Measurements from ENCODE around the gene SLC22A3. TPM values are rescaled to one million over a fixed set of nuclear protein-coding genes. Genes with fewer than 3 reads are reported as not detected.

Gene SLC22A3
- total RNA-seq, 1 experiment from 2014 or later, result 4.1 TPM

DNA sequence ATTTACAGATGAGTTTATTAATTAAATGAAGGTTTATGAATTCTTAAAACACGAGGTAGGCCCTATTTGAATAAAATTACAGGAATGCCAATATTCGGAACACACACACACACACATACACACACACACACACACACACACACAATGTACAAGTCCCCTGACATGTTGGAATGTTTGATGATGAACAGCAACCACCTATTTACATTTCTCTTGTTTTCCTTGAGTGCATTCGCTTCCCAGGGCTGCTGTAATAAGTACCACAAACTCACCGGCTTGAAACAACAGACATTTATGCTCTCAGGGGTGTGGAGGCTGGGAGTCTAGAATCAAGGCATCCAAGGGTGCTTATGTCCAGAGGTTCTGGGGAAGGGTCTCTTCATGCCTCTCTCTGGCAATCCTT, 90.3 kb downstream of the SLC22A3 start (continued):
- TF ChIP-seq, protein P1, sequence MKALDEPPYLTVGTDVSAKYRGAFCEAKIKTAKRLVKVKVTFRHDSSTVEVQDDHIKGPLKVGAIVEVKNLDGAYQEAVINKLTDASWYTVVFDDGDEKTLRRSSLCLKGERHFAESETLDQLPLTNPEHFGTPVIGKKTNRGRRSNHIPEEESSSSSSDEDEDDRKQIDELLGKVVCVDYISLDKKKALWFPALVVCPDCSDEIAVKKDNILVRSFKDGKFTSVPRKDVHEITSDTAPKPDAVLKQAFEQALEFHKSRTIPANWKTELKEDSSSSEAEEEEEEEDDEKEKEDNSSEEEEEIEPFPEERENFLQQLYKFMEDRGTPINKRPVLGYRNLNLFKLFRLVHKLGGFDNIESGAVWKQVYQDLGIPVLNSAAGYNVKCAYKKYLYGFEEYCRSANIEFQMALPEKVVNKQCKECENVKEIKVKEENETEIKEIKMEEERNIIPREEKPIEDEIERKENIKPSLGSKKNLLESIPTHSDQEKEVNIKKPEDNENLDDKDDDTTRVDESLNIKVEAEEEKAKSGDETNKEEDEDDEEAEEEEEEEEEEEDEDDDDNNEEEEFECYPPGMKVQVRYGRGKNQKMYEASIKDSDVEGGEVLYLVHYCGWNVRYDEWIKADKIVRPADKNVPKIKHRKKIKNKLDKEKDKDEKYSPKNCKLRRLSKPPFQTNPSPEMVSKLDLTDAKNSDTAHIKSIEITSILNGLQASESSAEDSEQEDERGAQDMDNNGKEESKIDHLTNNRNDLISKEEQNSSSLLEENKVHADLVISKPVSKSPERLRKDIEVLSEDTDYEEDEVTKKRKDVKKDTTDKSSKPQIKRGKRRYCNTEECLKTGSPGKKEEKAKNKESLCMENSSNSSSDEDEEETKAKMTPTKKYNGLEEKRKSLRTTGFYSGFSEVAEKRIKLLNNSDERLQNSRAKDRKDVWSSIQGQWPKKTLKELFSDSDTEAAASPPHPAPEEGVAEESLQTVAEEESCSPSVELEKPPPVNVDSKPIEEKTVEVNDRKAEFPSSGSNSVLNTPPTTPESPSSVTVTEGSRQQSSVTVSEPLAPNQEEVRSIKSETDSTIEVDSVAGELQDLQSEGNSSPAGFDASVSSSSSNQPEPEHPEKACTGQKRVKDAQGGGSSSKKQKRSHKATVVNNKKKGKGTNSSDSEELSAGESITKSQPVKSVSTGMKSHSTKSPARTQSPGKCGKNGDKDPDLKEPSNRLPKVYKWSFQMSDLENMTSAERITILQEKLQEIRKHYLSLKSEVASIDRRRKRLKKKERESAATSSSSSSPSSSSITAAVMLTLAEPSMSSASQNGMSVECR (CRISPR knock-in tag; IDR thresholded peaks at IDR 0.05; ENCODE audit: borderline replicate concordance), result no peak
- TF ChIP-seq GTF2I (CRISPR knock-in tag; conservative IDR thresholded peaks at IDR 0.05) (no peak), RELA (CRISPR knock-in tag; IDR thresholded peaks at IDR 0.05; ENCODE audit: borderline replicate concordance) (no peak), ZNF416 (CRISPR knock-in tag; IDR thresholded peaks at IDR 0.05) (no peak), ATF1 (CRISPR knock-in tag; IDR thresholded peaks at IDR 0.05) (no peak)
- TF ChIP-seq, protein P2, sequence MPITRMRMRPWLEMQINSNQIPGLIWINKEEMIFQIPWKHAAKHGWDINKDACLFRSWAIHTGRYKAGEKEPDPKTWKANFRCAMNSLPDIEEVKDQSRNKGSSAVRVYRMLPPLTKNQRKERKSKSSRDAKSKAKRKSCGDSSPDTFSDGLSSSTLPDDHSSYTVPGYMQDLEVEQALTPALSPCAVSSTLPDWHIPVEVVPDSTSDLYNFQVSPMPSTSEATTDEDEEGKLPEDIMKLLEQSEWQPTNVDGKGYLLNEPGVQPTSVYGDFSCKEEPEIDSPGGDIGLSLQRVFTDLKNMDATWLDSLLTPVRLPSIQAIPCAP (CRISPR knock-in tag; IDR thresholded peaks at IDR 0.05), result no peak
- TF ChIP-seq, protein P3, sequence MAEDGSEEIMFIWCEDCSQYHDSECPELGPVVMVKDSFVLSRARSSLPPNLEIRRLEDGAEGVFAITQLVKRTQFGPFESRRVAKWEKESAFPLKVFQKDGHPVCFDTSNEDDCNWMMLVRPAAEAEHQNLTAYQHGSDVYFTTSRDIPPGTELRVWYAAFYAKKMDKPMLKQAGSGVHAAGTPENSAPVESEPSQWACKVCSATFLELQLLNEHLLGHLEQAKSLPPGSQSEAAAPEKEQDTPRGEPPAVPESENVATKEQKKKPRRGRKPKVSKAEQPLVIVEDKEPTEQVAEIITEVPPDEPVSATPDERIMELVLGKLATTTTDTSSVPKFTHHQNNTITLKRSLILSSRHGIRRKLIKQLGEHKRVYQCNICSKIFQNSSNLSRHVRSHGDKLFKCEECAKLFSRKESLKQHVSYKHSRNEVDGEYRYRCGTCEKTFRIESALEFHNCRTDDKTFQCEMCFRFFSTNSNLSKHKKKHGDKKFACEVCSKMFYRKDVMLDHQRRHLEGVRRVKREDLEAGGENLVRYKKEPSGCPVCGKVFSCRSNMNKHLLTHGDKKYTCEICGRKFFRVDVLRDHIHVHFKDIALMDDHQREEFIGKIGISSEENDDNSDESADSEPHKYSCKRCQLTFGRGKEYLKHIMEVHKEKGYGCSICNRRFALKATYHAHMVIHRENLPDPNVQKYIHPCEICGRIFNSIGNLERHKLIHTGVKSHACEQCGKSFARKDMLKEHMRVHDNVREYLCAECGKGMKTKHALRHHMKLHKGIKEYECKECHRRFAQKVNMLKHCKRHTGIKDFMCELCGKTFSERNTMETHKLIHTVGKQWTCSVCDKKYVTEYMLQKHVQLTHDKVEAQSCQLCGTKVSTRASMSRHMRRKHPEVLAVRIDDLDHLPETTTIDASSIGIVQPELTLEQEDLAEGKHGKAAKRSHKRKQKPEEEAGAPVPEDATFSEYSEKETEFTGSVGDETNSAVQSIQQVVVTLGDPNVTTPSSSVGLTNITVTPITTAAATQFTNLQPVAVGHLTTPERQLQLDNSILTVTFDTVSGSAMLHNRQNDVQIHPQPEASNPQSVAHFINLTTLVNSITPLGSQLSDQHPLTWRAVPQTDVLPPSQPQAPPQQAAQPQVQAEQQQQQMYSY (CRISPR knock-in tag; IDR thresholded peaks at IDR 0.05), result no peak

DNA sequence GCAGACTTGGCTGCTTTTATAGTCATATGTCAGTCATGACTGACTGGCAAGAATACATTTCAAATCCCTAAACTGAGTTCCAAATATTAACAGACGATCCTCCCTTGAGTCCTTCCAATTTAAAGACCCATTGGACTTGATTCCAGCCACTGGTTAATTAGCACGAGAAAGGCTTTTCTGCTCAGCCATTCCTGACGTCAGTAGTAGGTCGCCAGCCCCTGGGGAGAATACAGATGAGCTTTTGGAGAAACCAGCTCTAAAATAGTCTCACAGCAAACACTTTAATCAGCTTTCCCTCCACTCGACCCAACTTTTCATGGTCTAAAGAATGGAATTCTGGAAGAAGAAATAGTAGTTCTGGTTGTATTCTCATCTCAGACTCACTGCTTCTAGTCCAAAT, 91.6 kb downstream of the SLC22A3 start:
- Mint-ChIP-seq H3K4me3 (no peak overlapping the region), H3K27me3 (ENCODE audit: low read depth) (peaks cover 15% of the 10 kb centered on the region), H3K36me3 (no peaks in the 10 kb centered on the region), H3K27ac (no peak overlapping the region), H3K9me3 (0 out of 2 replicates have a peak, but pooled peaks cover 4% of the 10 kb centered on the region), H3K4me1 (peaks cover 28% of the 10 kb centered on the region)
- ATAC-seq (peak; percentile 52; the same call in 1 of the 2 replicates), DNase-seq (ENCODE audit: low spot score) (no peak)
- POLR2A ChIA-PET, result no interaction called here
- CTCF ChIA-PET, result interaction anchor here (1.7 kb wide), 1 partner anchor 218 kb away, joined by 5 read pairs; no protein-coding TSS in a partner anchor
- TF ChIP-seq PRRX2 (CRISPR knock-in tag; IDR thresholded peaks at IDR 0.05), result no peak
- TF ChIP-seq SP1 (CRISPR knock-in tag; conservative IDR thresholded peaks at IDR 0.05), result no peak

DNA sequence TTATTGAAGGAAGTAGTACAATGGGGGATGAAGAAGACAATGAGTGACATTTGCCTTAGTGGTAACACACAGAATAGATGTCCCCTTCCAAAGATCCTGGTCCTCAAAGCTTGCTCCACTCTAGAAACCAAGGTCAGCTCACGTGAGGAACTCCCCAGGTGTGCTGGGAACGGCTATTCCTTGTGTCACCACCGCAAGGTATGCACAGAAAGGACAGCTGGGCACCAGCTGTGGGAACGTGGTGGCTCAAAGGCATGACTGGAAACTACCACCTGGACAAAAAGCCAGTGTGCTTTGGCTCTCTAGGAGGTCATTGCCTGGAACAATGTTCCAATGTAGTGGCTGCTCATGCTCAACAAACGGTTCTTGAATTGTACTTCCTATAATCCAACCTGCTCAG, 94.0 kb downstream of the SLC22A3 start:
- POLR2A ChIA-PET, result no interaction called here
- CTCF ChIA-PET, result no interaction called here

More for the DNA sequence above, 94.0 kb downstream of the SLC22A3 start:
- Mint-ChIP-seq H3K36me3 (0 out of 2 replicates have a peak, but pooled peaks cover 5% of the 10 kb centered on the region), H3K4me3 (no peak overlapping the region), H3K9me3 (no peaks in the 10 kb centered on the region), H3K4me1 (peaks cover 12% of the 10 kb centered on the region), H3K27me3 (ENCODE audit: low read depth) (peaks cover 15% of the 10 kb centered on the region), H3K27ac (no peak overlapping the region)
- ATAC-seq, result no peak
- DNase-seq (ENCODE audit: low spot score), result no peak
- TF ChIP-seq, protein P4, sequence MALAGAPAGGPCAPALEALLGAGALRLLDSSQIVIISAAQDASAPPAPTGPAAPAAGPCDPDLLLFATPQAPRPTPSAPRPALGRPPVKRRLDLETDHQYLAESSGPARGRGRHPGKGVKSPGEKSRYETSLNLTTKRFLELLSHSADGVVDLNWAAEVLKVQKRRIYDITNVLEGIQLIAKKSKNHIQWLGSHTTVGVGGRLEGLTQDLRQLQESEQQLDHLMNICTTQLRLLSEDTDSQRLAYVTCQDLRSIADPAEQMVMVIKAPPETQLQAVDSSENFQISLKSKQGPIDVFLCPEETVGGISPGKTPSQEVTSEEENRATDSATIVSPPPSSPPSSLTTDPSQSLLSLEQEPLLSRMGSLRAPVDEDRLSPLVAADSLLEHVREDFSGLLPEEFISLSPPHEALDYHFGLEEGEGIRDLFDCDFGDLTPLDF (CRISPR knock-in tag; IDR thresholded peaks at IDR 0.05), result no peak
- TF ChIP-seq, protein P5, sequence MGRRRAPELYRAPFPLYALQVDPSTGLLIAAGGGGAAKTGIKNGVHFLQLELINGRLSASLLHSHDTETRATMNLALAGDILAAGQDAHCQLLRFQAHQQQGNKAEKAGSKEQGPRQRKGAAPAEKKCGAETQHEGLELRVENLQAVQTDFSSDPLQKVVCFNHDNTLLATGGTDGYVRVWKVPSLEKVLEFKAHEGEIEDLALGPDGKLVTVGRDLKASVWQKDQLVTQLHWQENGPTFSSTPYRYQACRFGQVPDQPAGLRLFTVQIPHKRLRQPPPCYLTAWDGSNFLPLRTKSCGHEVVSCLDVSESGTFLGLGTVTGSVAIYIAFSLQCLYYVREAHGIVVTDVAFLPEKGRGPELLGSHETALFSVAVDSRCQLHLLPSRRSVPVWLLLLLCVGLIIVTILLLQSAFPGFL (CRISPR knock-in tag; IDR thresholded peaks at IDR 0.05; ENCODE audit: borderline replicate concordance), result no peak
- TF ChIP-seq ZNF416 (CRISPR knock-in tag; IDR thresholded peaks at IDR 0.05) (no peak), ESRRA (CRISPR knock-in tag; IDR thresholded peaks at IDR 0.05; ENCODE audit: borderline replicate concordance) (no peak), RORB (CRISPR knock-in tag; IDR thresholded peaks at IDR 0.05) (no peak), ZNF219 (CRISPR knock-in tag; IDR thresholded peaks at IDR 0.05; ENCODE audit: borderline replicate concordance) (no peak), EMX1 (CRISPR knock-in tag; IDR thresholded peaks at IDR 0.05) (no peak), TCF7 (CRISPR knock-in tag; IDR thresholded peaks at IDR 0.05; ENCODE audit: low read depth) (no peak), GTF2I (CRISPR knock-in tag; conservative IDR thresholded peaks at IDR 0.05) (no peak), NFATC4 (CRISPR knock-in tag; IDR thresholded peaks at IDR 0.05) (no peak), SMAD3 (CRISPR knock-in tag; IDR thresholded peaks at IDR 0.05; ENCODE audit: borderline replicate concordance) (no peak)

All from WTC11 (cell line).